Measurements from ENCODE around the gene SUB1.
"Not testable (repeated sequence)": the region's sequence is repeated elsewhere in the genome, so short reads cannot be mapped to it uniquely, and the experiment has no call there.

SUB1 gene

GRCh38 chr5:32630867-32631491 is 45.6 kb downstream of the SUB1 start:
- TF ChIP-seq POLR2A (IDR thresholded peaks at IDR 0.05; ENCODE audit: extremely low read depth, insufficient read length) (no peak), MYC (IDR thresholded peaks at IDR 0.05; ENCODE audit: low read depth, low read length) (no peak)
- TF ChIP-seq, protein P1, sequence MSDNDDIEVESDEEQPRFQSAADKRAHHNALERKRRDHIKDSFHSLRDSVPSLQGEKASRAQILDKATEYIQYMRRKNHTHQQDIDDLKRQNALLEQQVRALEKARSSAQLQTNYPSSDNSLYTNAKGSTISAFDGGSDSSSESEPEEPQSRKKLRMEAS (IDR thresholded peaks at IDR 0.05; ENCODE audit: low read depth, low read length), result no peak
- TF ChIP-seq, protein P2, sequence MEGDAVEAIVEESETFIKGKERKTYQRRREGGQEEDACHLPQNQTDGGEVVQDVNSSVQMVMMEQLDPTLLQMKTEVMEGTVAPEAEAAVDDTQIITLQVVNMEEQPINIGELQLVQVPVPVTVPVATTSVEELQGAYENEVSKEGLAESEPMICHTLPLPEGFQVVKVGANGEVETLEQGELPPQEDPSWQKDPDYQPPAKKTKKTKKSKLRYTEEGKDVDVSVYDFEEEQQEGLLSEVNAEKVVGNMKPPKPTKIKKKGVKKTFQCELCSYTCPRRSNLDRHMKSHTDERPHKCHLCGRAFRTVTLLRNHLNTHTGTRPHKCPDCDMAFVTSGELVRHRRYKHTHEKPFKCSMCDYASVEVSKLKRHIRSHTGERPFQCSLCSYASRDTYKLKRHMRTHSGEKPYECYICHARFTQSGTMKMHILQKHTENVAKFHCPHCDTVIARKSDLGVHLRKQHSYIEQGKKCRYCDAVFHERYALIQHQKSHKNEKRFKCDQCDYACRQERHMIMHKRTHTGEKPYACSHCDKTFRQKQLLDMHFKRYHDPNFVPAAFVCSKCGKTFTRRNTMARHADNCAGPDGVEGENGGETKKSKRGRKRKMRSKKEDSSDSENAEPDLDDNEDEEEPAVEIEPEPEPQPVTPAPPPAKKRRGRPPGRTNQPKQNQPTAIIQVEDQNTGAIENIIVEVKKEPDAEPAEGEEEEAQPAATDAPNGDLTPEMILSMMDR (IDR thresholded peaks at IDR 0.05; ENCODE audit: low read depth, low read length), result no peak
- no peak overlapping the region for H3K4me3 ChIP-seq (ENCODE audit: low read depth, low read length)
- DNase-seq (ENCODE audit: low read depth), result no peak

DNA sequence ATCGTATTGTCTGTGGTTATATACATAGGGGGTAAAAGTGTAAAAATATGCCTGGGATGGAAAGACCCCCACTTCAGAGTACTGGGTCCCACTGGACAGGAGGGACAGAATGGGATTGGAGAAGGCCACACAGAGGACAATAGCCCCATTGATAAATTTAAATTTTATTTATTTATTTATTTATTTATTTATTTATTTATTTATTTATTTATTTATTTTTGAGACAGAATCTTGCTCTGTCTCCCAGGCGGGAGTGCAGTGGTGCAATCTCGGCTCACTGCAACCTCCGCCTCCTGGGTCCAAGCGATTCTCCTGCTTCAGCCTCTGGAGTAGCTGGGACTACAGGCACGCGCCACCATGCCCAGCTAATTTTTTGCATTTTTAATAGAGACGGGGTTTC is 47.7 kb downstream of the SUB1 start:
- not testable (repeated sequence) for DNase-seq (ENCODE audit: low read depth); H3K4me3 ChIP-seq (ENCODE audit: low read depth, low read length)

- TF ChIP-seq POLR2A (IDR thresholded peaks at IDR 0.05; ENCODE audit: extremely low read depth, insufficient read length) (no peak), MYC (IDR thresholded peaks at IDR 0.05; ENCODE audit: low read depth, low read length) (no peak)
- TF ChIP-seq, protein P1 (IDR thresholded peaks at IDR 0.05; ENCODE audit: low read depth, low read length), result no peak
- TF ChIP-seq, protein P2 (IDR thresholded peaks at IDR 0.05; ENCODE audit: low read depth, low read length), result no peak
- no peak for DNase-seq (ENCODE audit: low read depth)
- no peak overlapping the region for H3K4me3 ChIP-seq (ENCODE audit: low read depth, low read length)
Observed at GRCh38 chr5:32638309-32638708, 53.0 kb downstream of the SUB1 start.

GRCh38 chr5:32639943-32640342 is 54.6 kb downstream of the SUB1 start:
- TF ChIP-seq, protein P2 (IDR thresholded peaks at IDR 0.05; ENCODE audit: low read depth, low read length), result no peak
- no peak for TF ChIP-seq POLR2A (IDR thresholded peaks at IDR 0.05; ENCODE audit: extremely low read depth, insufficient read length)
- TF ChIP-seq, protein P1 (IDR thresholded peaks at IDR 0.05; ENCODE audit: low read depth, low read length), result no peak
- TF ChIP-seq MYC (IDR thresholded peaks at IDR 0.05; ENCODE audit: low read depth, low read length), result no peak
- no peak overlapping the region for H3K4me3 ChIP-seq (ENCODE audit: low read depth, low read length)
- no peak for DNase-seq (ENCODE audit: low read depth)

GRCh38 chr5:32642276-32643002 is 57.1 kb downstream of the SUB1 start:
- TF ChIP-seq, protein P1 (IDR thresholded peaks at IDR 0.05; ENCODE audit: low read depth, low read length), result no peak
- TF ChIP-seq, protein P2 (IDR thresholded peaks at IDR 0.05; ENCODE audit: low read depth, low read length), result no peak
- no peak for TF ChIP-seq MYC (IDR thresholded peaks at IDR 0.05; ENCODE audit: low read depth, low read length)
- TF ChIP-seq POLR2A (IDR thresholded peaks at IDR 0.05; ENCODE audit: extremely low read depth, insufficient read length), result no peak
- no peak overlapping the region for H3K4me3 ChIP-seq (ENCODE audit: low read depth, low read length)
- no peak for DNase-seq (ENCODE audit: low read depth)

GRCh38 chr5:32645246-32645645 is 59.9 kb downstream of the SUB1 start:
- DNase-seq (ENCODE audit: low read depth), result no peak
- TF ChIP-seq, protein P2 (IDR thresholded peaks at IDR 0.05; ENCODE audit: low read depth, low read length), result no peak
- TF ChIP-seq, protein P1 (IDR thresholded peaks at IDR 0.05; ENCODE audit: low read depth, low read length), result no peak
- TF ChIP-seq POLR2A (IDR thresholded peaks at IDR 0.05; ENCODE audit: extremely low read depth, insufficient read length), result no peak
- no peak for TF ChIP-seq MYC (IDR thresholded peaks at IDR 0.05; ENCODE audit: low read depth, low read length)
- H3K4me3 ChIP-seq (ENCODE audit: low read depth, low read length), result no peak overlapping the region
